Measurements from ENCODE around the gene VAV1.

DNA sequence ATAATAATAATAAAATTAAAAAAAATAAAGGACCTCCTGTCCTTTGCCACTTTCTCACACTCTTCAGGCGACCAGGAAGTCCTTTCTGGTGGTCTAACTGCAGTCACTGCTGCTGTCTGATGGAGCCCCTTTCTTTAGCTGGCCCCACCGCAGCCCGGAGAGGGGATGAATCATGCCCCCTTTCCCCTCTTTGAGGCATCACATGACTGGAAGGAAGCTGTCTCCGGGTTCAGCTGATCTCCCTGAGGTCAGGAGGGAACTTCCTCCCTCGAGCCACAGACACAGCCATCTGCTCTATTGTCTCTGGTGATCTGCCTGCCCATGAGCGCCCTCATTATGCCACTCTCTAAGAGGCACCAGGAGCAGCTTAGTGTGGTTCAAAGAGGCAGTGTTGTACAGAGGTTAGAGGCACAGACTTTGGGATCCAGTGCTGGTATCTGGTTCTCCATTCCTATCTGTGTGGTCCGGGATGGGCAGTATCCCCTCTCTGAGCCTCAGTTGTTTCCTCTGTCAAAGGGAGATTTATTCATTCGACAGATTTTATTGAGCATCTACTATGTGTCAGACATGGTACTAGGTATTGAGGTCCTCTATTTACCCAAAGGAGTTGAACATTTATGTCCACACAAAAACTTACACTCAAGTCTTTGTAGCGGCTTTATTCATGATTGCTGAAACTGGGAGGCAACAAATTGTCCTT lies 30.0 kb downstream of the VAV1 start:
- TF ChIP-seq, protein P1, sequence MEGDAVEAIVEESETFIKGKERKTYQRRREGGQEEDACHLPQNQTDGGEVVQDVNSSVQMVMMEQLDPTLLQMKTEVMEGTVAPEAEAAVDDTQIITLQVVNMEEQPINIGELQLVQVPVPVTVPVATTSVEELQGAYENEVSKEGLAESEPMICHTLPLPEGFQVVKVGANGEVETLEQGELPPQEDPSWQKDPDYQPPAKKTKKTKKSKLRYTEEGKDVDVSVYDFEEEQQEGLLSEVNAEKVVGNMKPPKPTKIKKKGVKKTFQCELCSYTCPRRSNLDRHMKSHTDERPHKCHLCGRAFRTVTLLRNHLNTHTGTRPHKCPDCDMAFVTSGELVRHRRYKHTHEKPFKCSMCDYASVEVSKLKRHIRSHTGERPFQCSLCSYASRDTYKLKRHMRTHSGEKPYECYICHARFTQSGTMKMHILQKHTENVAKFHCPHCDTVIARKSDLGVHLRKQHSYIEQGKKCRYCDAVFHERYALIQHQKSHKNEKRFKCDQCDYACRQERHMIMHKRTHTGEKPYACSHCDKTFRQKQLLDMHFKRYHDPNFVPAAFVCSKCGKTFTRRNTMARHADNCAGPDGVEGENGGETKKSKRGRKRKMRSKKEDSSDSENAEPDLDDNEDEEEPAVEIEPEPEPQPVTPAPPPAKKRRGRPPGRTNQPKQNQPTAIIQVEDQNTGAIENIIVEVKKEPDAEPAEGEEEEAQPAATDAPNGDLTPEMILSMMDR (IDR thresholded peaks at IDR 0.05): peak; percentile 13
- no peak for TF ChIP-seq EZH2 (IDR thresholded peaks at IDR 0.05; ENCODE audit: borderline replicate concordance, insufficient read depth, low read depth, low read length, poor library complexity, severe bottlenecking)
